Glomerular visceral epithelial cell (primary cell): ENCODE data around the gene MMD2.

Source experiments
- DNase-seq: peaks from one replicate; pipeline ENCODE4 v3.0.0-alpha.2; 2016; ENCODE audit errors: extremely low spot score

MMD2 gene

DNA sequence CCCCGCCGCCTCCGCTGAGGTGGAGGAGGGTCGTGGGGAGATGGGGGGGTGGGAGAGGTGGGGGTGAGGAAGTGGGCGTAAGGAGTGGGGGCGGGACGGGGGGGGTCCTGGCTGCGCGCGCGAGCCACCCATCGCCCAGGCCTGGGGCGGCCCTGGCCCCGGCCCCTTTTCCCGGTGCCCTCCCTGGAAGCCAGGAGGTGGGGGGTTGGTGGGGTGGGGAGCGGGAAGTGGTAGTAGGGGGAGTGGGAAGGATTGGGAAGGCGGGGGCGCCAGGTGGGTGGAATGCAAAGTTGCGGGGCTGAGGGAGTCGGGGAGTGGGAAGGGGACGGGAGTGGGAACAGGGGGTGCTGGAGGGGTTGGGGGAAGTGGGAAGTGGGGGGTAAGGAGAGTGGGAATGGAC lies 319 bp upstream of the MMD2 start:
- DNase-seq: no peak

DNA sequence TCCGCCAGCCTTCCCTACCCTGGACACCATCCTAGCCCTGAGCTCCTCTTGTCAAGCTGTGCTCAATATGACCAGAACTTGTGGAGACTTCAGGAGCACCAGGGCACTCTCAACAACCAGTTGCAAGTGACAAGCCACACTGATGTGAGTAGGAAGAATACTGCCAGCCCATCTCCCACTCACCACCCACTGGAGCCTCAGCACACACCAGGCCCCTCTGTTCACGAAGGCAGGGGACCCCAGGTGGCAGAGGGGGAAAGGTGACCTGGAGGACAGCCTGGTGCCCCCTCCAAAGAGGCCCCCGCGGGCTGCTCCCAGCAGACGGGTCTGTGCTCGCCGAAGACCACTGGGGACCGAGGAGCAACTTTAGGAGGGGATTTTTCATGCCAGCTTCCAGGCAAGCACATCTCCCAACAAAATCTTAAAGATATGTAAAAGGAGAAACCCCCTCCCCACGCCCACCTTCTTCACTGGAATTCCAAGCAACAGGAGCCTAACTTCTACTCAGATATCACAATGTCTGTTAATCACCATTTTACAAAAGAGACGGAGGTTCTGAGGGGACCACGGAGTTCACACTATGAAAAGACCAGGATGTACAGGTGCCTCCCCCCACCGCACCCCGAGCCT lies 1.0 kb downstream of the MMD2 start:
- no peak for DNase-seq

DNA sequence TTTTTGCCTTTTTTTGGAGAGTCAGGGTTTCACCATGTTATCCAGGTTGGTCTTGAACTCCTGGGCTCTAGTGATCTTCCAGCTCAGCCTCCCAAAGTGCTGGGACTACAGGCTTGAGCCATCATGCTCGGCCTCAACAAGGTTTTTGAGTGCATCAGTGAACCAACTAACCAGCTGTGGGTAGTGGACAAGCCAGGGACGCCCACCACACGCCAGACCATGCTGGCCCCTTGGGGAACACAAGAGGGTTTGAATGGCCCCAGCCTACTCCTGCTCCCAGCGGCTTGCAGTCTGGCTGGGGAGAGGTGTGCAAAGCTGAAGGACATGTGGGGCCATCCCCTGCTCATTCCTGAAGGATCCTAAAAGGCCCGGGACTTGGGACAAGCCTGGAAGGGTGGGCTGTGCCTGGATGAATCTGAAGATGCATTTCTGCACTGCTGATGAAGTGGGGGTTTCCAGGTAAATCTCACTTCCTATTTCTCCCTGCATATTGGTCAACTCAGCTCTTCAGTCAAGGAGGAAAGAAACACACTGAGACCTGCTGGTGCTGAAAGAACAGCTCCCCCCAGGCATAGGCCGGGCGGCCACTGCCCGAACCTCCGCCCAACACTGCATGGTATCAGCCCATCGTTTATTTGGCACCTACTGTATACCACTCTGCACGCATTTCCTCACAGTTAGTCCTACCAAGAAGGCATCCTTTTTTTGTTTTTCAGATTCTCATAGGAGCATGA lies 6.9 kb downstream of the MMD2 start:
- peak; percentile 5 for DNase-seq

DNA sequence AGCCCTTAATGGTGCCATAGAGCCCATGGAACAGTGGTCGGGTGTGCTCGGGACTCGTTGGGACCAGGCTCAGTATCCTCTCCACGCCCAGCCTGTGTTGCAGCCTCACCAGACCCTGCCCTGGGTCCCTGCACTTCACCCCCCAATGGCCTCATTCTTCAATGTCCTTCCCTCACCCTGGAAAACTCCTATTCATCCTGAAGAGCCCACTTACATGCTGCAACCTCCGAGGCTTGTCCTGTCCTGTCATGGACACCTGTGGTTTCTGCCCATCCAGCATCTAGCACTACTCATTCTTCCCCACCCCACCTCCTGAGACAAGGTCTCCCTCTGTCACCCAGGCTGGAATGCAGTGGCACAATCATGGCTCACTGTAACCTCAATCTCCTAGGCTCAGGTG lies 7.7 kb downstream of the MMD2 start:
- no peak for DNase-seq

DNA sequence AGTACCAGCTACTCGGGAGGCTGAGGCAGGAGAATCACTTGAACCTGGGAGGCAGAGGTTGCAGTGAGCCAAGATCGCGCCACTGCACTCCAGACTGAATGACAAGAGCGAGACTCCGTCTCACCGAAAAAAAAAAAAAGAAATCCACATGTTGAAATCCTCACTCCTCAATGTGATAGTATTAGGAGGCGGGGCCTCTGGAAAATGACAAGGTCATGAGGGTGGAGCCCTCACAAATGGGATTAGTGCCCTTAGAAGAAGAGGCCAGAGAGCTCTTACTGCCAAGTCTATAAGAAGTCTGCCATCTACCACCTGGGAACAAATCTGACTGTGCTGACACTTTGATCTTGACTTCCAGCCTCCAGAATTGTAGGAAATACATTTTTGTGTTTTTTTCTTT lies 10.6 kb downstream of the MMD2 start:
- no peak for DNase-seq

DNA sequence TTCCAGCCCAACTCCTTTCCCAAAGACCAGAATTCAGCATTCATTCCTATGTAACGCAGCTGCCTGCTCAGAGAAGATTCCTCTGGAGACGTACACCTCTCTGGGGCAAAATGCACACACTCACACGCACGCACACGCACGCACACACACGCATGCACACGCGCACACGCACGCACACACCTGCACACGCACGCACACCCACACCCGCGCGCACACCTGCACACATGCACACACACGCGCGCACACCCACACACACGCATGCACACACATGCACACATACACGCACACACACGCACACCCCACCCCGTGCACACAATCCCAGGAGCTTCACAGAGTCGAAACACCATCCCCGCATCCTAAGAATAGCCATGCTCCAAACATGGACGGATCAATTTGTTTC lies 13.0 kb downstream of the MMD2 start:
- no peak for DNase-seq

DNA sequence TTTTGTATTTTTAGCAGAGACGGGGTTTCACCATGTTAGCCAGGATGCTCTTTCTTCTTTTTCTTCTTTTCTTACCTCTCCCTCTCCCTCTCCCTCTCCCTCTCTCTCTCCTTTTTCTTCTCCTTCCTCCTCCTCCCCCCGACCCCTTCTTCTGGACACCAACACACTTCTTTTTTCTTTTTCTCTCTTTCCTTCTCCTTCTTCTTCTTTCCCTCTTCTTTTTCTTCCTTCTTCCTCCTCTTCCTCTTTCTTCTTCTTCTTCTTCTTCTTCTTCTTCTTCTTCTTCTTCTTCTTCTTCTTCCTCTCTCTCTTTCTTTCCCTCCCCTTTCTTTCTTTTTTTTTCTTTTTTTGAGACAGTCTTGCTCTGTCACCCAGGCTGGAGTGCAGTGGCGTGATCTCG lies 14.0 kb downstream of the MMD2 start:
- no peak for DNase-seq

DNA sequence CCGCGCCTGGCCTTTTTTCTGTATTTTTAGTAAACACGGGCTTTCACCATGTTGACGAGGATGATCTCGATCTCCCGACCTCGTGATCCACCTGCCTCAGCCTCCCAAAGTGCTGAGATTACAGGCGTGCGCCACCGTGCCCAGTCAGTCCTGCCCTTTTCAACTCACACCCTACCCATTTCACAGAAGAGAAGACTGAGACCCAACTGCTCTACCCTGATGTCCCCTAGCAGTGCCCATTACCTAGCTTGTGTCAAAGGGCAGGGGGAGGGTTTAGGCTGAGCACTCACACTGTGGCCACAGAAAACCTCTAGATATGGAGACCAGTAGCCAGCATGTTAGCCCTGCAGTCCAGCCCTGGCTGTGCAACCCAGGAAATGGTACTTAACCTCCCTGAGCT lies 15.7 kb downstream of the MMD2 start:
- no peak for DNase-seq

DNA sequence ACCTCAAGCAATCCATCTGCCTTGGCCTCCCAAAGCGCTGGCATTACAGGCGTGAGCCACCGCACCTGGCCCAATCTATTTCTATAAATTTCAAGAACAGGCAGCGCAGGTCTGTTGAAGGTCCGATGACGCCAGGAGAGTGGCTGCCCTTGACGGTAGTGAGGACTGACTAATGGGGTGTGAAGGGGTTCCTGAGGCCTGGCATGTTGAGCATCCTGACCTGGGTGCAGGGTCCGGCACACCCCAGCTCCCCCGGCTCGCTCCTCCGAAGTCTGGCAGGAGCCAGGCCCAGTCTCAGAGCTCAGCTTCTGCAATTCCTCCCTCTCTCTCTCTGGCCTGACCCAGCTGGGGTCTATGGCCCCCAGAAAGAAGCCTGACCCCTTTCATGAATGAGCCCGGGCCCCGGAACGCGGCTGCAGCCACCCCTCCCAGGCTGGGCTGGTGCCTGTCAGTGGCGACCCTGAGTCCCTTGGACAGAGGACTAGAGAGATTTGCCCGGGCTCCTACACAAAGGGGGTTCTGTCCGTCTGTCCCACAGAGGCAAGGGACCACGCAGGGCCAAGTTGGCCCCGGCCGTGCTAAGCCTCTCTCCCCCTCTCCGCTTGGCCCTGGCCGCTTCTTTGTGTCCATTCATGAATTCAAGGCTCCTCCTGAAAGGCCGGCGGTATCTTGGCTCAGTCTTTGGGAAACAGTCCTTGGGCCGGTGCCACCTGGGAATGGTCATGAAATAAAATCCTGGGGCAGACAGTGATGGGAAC lies 18.8 kb downstream of the MMD2 start:
- DNase-seq: no peak

DNA sequence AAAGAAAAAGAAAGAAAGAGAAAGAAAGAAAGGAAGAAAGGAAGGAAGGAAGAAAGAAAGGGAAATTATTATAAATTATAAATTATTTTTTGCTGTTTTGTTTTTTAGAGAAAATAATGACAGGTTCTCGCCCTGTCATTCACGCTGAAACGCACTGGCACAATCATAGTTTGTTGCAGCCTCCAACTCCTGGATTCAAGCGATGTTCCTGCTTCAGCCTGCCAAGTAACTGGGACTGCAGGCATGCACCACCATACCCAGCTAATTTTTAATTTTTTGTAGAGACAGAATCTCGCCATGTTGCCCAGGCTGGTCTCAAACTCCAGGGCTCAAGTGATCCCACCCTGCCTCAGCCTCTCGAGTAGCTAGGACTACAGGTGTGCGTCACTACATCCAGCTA lies 21.6 kb downstream of the MMD2 start:
- DNase-seq: no peak

DNA sequence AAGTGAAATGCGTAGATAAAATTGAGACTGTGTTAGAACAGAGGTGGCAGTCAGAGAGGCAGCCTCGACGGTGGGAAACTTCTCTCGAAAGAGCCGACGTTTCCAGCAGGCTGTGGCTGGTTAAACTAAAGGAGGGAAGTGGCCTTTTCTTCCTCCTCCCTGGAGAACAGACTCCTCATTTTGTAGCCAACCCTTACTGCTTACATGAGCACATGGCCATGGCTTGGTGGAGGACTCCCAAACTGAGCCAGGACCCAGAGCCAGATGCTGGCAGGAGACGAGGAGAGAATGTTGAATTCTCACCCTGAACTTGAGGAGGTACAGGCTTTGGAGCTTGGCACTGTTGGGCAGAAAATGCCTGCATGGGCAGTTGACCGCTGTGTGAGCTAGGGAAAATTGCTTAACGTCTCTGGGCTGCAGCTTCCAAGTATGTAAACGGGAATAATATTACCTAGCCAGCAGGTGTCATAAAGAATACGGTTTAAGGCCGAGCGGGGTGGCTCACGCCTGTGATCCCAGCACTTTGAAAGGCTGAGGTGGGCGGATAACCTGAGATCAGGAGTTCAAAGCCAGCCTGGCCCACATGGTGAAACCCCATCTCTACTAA lies 24.5 kb downstream of the MMD2 start:
- DNase-seq: no peak

DNA sequence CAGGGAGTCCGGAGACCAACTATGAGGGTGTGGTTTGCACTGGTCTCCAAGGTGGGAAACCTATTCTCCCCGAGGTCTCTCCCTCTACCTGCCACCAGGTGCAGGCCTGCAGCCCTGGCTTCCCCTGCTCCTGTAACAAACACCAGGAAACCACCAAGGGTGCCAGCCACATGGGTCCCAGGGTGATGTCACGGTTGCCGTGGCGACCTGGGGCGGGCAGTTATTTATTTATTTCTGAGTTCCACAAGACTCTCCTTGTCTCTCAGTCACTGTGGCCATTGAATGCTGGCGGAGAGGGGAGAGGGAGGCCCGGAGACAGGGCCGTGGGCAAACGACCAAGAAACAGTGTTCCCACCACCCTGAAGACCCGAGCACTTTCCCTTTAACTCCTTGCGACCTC lies 27.0 kb downstream of the MMD2 start:
- DNase-seq: peak; percentile 32

DNA sequence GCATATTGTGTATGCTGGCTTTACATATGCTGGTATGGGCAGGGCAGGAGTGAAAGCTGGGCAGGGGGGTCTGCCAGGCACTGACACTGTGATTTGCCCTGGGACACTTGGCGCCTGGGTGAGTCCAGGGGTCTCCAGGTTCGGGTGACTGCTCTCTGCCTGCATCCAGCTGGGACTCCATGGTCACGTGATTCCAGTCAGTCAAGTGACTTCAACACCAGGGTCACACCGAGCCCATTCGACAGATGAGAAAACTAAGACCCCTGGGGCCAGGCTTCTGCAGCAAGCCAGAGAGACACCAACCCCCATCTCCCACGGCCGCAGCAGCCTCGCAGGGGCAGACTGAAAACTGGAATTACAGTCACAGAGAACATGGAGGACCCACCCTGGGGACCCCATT lies 30.0 kb downstream of the MMD2 start:
- DNase-seq: no peak

DNA sequence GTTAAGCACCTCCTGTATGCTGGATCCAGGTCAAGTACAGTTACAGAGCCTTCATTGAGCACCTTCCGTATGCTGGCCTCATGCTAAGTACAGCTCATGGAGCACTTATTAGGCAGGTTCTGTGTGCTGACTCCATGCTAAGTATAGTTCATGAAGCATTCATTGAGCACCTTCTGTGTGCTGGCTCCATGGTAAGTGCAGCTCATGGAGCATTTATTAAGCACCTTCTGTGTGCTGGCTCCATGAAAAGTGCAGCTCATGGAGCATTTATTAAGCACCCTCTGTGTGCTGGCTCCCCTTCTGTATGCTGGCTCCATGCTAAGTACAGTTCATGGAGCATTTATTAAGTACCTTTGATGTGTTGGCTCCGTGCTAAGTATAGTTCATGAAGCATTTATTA lies 30.5 kb downstream of the MMD2 start:
- DNase-seq: no peak

DNA sequence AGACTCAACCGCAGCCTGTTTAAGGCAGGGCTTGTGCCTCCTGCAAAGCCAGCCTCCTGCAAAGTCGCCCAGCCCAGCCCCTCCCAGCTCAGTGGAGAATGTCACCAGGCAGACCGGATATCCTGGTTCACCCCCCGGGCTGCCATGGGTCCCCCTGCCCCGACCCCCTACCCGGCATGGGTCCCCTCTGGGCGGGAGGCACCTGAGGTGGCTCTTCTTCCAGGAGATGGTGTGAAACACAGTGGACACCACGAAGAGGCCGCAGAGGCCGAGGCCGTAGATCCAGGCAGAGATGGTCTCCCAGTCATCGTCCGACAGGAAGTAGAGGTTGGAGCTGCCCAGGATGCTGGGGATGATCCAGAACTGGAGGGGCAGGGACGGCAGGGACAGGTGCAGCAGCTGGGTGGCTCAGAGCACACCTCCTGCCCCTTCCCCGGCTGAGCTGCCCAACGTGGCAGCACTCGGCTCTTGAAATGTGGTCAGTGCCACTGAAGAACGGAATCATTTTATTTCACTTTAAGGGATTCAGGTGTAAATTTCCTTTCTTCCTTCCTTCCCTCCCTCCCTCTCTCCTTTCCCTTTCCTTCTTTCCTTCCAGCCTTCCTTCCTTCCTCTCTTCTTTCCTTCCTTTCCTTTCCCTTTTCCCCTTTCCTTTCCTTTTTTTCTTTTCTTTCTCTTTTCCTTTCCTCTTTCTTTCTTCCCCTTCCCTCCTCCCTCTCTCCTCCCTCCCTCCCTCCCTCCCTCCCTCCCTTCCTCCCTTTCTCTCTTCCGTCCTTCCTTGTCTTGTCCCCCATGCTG lies 38.8 kb downstream of the MMD2 start:
- no peak for DNase-seq

DNA sequence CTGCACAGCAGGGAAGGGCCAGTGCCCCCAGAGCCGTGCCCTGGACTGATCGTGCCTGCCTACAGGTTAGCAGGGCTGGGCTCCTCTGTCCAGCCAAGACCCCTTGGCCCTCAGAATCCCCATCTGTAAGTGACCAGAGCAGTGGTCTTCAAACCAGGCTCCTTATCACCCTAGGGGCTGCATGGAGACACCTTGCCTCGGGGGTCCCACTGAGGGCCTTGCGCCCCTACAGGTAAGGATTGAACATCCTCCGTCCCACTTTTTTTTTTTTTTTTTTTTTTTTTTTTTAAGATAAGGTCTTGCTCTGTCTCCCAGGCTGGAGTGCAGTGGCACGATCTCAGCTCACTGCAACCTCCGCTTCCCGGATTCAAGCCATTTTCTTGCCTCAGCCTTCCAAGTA lies 42.9 kb downstream of the MMD2 start:
- DNase-seq: no peak

DNA sequence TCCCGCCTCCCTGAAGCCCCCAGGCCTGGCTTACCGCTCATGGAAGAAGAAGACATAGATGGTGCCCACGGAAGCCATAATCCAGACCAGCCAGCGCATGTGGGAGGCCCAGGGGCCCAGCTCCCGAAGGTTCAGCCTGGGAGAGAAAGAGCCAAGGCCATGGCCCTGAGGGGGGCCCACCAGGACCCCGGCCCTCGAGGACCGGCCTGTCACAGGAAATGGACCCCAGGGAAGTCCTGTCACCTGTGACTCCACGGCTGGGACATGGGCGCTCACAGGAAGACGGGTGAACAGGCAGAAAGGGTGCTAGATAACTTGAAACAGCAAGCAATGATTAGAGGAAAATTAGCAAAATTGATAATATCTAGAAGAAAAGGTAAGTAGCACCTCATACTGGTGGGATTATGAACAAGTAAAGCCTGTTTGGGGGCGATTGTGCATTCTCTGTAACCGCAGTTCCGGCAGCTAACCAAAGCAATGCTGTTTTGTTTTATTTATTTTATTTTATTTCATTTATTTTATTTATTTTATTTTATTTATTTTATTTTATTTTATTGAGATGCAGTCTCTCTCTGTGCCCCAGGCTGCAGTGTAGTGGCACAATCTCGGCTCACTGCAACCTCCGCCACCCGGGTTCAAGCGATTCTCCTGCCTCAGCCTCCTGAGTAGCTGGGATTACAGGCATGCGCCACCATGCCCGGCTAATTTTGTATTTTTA lies 47.7 kb downstream of the MMD2 start:
- no peak for DNase-seq

DNA sequence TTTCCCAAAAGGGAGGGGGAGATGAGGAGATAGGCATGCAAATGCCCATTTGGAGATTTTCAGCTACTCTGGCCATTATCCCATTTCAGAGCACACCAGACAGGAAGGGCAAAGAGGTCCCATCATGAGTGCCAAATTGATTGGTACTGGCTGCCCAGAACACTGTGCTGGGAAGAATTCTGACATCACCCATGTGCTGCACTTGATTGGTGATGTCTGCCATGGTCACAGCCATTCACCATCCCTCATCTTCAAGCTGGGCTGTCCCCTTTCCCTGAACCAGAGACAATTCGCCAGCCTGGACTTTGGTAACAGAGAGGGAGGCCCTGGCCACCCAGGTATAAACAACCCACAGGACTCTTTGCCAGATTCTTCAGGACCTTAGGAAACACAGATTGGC lies 52.3 kb downstream of the MMD2 start:
- no peak for DNase-seq

DNA sequence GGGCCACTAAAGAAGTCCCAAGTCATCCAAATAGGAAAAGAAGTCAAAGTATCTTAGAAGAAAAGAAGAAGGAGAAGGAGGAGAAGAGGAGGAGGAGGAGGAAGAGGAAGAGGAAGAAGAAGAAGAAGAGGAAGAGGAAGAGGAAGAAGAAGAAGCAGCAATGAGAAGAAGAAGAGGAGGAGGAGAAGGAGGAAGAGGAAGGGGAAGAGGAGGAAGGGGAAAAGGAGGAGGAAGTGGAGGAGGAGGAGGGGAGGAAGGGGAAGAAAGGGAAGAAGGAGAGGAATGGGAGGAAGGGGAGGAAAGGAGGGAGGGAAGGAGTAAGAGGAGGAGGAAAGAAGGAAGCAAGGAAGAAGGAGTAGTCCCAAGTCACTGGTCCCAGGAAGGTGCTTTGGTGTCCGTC lies 53.8 kb downstream of the MMD2 start:
- DNase-seq: no peak

DNA sequence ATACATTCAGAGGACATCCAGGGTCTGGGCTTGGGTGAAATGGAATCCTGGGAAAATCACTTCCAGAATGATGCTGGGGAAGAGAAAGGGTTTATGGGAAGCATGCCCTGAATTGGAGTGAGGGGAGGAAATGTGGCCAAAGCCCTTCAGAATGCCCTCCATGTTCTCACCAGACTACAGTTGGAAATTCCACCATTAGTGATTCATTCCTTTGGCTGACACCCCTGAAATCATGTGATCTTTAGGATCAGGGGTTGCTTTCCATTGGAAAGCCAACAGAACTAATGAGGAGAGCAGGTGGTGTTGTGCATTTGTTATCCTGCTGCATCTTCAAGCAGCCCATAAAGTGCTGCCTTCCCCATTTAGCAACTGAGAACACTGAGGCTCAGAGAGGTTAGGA lies 54.6 kb downstream of the MMD2 start:
- DNase-seq: no peak

DNA sequence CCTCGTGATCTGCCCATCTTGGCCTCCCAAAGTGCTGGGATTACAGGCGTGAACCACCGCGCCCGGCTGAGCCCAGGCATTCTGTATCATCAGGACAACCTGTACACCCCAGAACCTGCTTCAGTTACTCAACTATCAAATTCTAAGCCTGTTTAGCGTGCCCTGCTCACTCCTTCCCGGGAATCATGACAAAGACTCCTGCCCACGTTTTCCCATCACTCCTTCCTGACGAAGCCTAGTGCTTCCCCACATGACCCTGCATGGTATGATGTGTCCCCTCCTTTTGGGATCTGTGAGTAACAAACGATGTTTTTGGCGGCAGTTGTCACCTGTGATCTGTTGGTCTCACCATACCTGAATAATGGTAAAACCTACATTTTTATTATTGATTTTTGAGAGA lies 63.2 kb downstream of the MMD2 start:
- no peak for DNase-seq
